ENCODE measurements around the gene CCDC160. TPM values are rescaled to one million over a fixed set of nuclear protein-coding genes. Genes with fewer than 3 reads are reported as not detected.

CCDC160 gene
- total and polyA plus RNA-seq, 2 of the 4 experiments (the other 2 are of a cell fraction) = not detected

- no peaks in the 10 kb centered on the region for H3K36me3 ChIP-seq (ENCODE audit: control insufficient read depth, insufficient read depth, low read length)
- H2AK9ac ChIP-seq (replicated peaks; ENCODE audit: low read depth, low read length, poor library complexity) = no peak overlapping the region
- dilution Hi-C loops (cut with HindIII; ENCODE audit: low sequenced_read_pairs, unreplicated experiment) = no loop called here
- H3K9ac ChIP-seq (ENCODE audit: low read depth, low read length) = no peak overlapping the region
- intact Hi-C loops (cut with micrococcal nuclease) = no loop called here
- no peak overlapping the region for H3K56ac ChIP-seq (ENCODE audit: extremely low read depth, insufficient read depth, low read length)
- in situ Hi-C loops (cut with MboI; ENCODE audit: low sequenced_read_pairs) = no loop called here
- no peaks in the 10 kb centered on the region for H4K20me1 ChIP-seq (ENCODE audit: insufficient read depth, low read length)
- no peak overlapping the region for H2BK20ac ChIP-seq (ENCODE audit: low read depth, low read length)
- H2BK5ac ChIP-seq (ENCODE audit: low read depth, low read length, poor library complexity, severe bottlenecking) = no peak overlapping the region
- no CpG with 5 or more reads among the region's 1 CpG for WGBS, 2 experiments (ENCODE audit: extremely low coverage in 2 of 2, insufficient read length in 1 of 2)
- H3K4me3 ChIP-seq (ENCODE audit: insufficient read depth, low read depth, low read length) = no peak overlapping the region
- H3K79me1 ChIP-seq (ENCODE audit: low read depth in 1 of 2, low read length in 2 of 2) = no peaks in the 10 kb centered on the region
- no peaks in the 10 kb centered on the region for H3K9me1 ChIP-seq (ENCODE audit: insufficient read depth, low read length)
- no peaks in the 10 kb centered on the region for H3K9me3 ChIP-seq (ENCODE audit: control insufficient read depth, insufficient read depth, low read length)
- no peak for TF ChIP-seq MXI1 (IDR thresholded peaks at IDR 0.05; ENCODE audit: borderline replicate concordance, low read depth, low read length)
- no peak for TF ChIP-seq RAD21 (IDR thresholded peaks at IDR 0.05; ENCODE audit: low read length)
- no peak for TF ChIP-seq USF2 (IDR thresholded peaks at IDR 0.05; ENCODE audit: low read depth, low read length)
- TF ChIP-seq RFX5 (IDR thresholded peaks at IDR 0.05; ENCODE audit: low read depth, low read length) = no peak
- no peak for TF ChIP-seq RCOR1 (IDR thresholded peaks at IDR 0.05; ENCODE audit: insufficient replicate concordance, low read length)
- no peak for TF ChIP-seq NFE2L2 (IDR thresholded peaks at IDR 0.05; ENCODE audit: low read depth, low read length)
- no peak for TF ChIP-seq SMC3 (IDR thresholded peaks at IDR 0.05; ENCODE audit: low read depth, low read length)
- no peak for TF ChIP-seq FOS (IDR thresholded peaks at IDR 0.05; ENCODE audit: low read depth, low read length)
- no peak for TF ChIP-seq MAFK (IDR thresholded peaks at IDR 0.05; ENCODE audit: low read depth, low read length)
- TF ChIP-seq CEBPB (IDR thresholded peaks at IDR 0.05; ENCODE audit: low read depth, low read length) = no peak
- no peak for TF ChIP-seq CTCF (conservative IDR thresholded peaks at IDR 0.05; ENCODE audit: low read depth, low read length)
- TF ChIP-seq ELK1 (IDR thresholded peaks at IDR 0.05; ENCODE audit: borderline replicate concordance, low read depth, low read length) = no peak
- no peak for TF ChIP-seq CHD1 (IDR thresholded peaks at IDR 0.05; ENCODE audit: low read depth, low read length)
- TF ChIP-seq BHLHE40 (IDR thresholded peaks at IDR 0.05; ENCODE audit: low read depth, low read length) = no peak
- TF ChIP-seq POLR2A (IDR thresholded peaks at IDR 0.05; ENCODE audit: low read depth, low read length) = no peak
- no peak for TF ChIP-seq MAZ (IDR thresholded peaks at IDR 0.05; ENCODE audit: borderline replicate concordance, low read depth, low read length)
- H3K4me1 ChIP-seq (ENCODE audit: control insufficient read depth, insufficient read depth, low read length) = no peaks in the 10 kb centered on the region
- no peak overlapping the region for H3K23ac ChIP-seq (ENCODE audit: low read depth, low read length)
- H3K4ac ChIP-seq (ENCODE audit: low read depth, low read length) = no peak overlapping the region
- no peaks in the 10 kb centered on the region for H3K27me3 ChIP-seq (ENCODE audit: control insufficient read depth, insufficient read depth, low read length)
- no peak overlapping the region for H4K5ac ChIP-seq (ENCODE audit: low read depth, low read length)
- H3K27ac ChIP-seq (ENCODE audit: insufficient read depth, low read length) = no peak overlapping the region
- DNase-seq (no peak), ATAC-seq (ENCODE audit: low read depth) (no peak)
- ChIA-PET CTCF (no interaction called here), POLR2A (ENCODE audit: unreplicated experiment) (no interaction called here)
- no peak overlapping the region for H2BK120ac ChIP-seq (ENCODE audit: low read depth, low read length)
- H3K4me2 ChIP-seq (ENCODE audit: low read depth, low read length) = no peak overlapping the region
- H4K91ac ChIP-seq (ENCODE audit: insufficient read depth, low read depth, low read length) = no peak overlapping the region
- no peak overlapping the region for H4K8ac ChIP-seq (ENCODE audit: low read depth in 2 of 2, low read length in 2 of 2)
- H3K14ac ChIP-seq (replicated peaks; ENCODE audit: low read depth, low read length) = no peak overlapping the region
- H2AK5ac ChIP-seq (ENCODE audit: low read depth, low read length) = no peak overlapping the region
- H2AFZ ChIP-seq (replicated peaks; ENCODE audit: low read length, poor library complexity) = no peak overlapping the region
- no peak overlapping the region for H2BK15ac ChIP-seq (ENCODE audit: low read depth, low read length)
- H3K18ac ChIP-seq (ENCODE audit: low read depth, low read length) = no peak overlapping the region
- BruUV-seq (replicated peaks) = no TSS peak
Observed at GRCh38 chrX:134202561-134202960, 34.4 kb upstream of the CCDC160 start.
